WI38 (cell line): ENCODE measurements around the gene METRN.

Experiments
- H3K4me3 ChIP-seq: 2 replicates; pipeline ENCODE4 v1.5.1; 2011; ENCODE audit warnings: low read depth, mild to moderate bottlenecking, control low read depth, low read length
- CTCF ChIP-seq: IDR thresholded peaks from 2 replicates; pipeline ENCODE4 v1.5.1; 2012; ENCODE audit warnings: low read depth, mild to moderate bottlenecking, control low read depth, low read length

METRN gene

GRCh38 chr16:683396-684070 lies 31.4 kb upstream of the METRN start:
- no peak for TF ChIP-seq CTCF
- H3K4me3 ChIP-seq = peak overlapping the region; percentile 54

GRCh38 chr16:684071-684794 lies 30.7 kb upstream of the METRN start, which contains the start of gene JMJD8:
Gene JMJD8 (minus strand): TSS chr16:684334. CDS start chr16:684319, 15 bp downstream.
- TF ChIP-seq CTCF = no peak
- H3K4me3 ChIP-seq = peak within 1 kb of the TSS; percentile 54

GRCh38 chr16:684961-685696 lies 29.8 kb upstream of the METRN start:
- no peak for TF ChIP-seq CTCF
- H3K4me3 ChIP-seq = no peak overlapping the region

GRCh38 chr16:685967-686366 lies 29.0 kb upstream of the METRN start:
- peak; percentile 29; the same call in 1 of the 2 replicates for TF ChIP-seq CTCF
- no peak overlapping the region for H3K4me3 ChIP-seq

- H3K4me3 ChIP-seq = no peak overlapping the region
- no peak for TF ChIP-seq CTCF
Measured at GRCh38 chr16:686459-687260, 28.3 kb upstream of the METRN start.

- no peak for TF ChIP-seq CTCF
- no peak overlapping the region for H3K4me3 ChIP-seq
Measured at GRCh38 chr16:687499-687898, 27.4 kb upstream of the METRN start.
